Neural cell (in vitro differentiated cells): Measurements from ENCODE around the gene WWTR1. TPM values are rescaled to one million over a fixed set of nuclear protein-coding genes. Genes with fewer than 3 reads are reported as not detected.

Experiments
- H2AFZ ChIP-seq: fragments of 200-600, 300-800 bp; sonication (generic), shearing (Covaris generic); 2 replicates; pipeline ENCODE4 v1.6.0; 2014; ENCODE audit warnings: low read depth, mild to moderate bottlenecking, antibody characterized with exemption, low read length, moderate library complexity
- H3F3A ChIP-seq: fragments of 200-600 bp; shearing (Covaris generic); 2 replicates; pipeline ENCODE4 v1.6.1; 2016; ENCODE audit warnings: mild to moderate bottlenecking, moderate library complexity, mixed read lengths, antibody characterized with exemption, low read length; ENCODE audit not compliant: insufficient read depth, poor library complexity, severe bottlenecking
- H3K27ac ChIP-seq: fragments of 200-600, 300-800 bp; sonication (generic), shearing (Covaris generic); 2 replicates; pipeline ENCODE4 v1.5.1; 2014; ENCODE audit warnings: mild to moderate bottlenecking, low read length, moderate library complexity
- H3K27me3 ChIP-seq: fragments of 300-800, 200-600 bp; sonication (generic), shearing (Covaris generic); 2 replicates; pipeline ENCODE4 v1.6.0; 2014; ENCODE audit warnings: mild to moderate bottlenecking, low read depth, low read length, moderate library complexity; ENCODE audit not compliant: insufficient read depth
- H3K36me3 ChIP-seq: fragments of 300-800, 200-600 bp; sonication (generic), shearing (Covaris generic); 2 replicates; pipeline ENCODE4 v1.5.1; 2014; ENCODE audit warnings: mild to moderate bottlenecking, antibody characterized with exemption, low read length, moderate library complexity; ENCODE audit not compliant: insufficient read depth
- H3K4me2 ChIP-seq: fragments of 300-800, 200-600 bp; sonication (generic), shearing (Covaris generic); 2 replicates; pipeline ENCODE4 v1.6.0; 2014; ENCODE audit warnings: mild to moderate bottlenecking, low read length
- H3K4me3 ChIP-seq: fragments of 300-800, 200-600 bp; sonication (generic), shearing (Covaris generic); 2 replicates; pipeline ENCODE4 v1.5.1; 2014; ENCODE audit warnings: mild to moderate bottlenecking, low read length, moderate library complexity
- H3K79me2 ChIP-seq: fragments of 200-600 bp; shearing (Covaris generic); replicated peaks from 2 replicates; pipeline ENCODE4 v1.6.0; 2014; ENCODE audit warnings: mild to moderate bottlenecking, low read length, moderate library complexity; ENCODE audit not compliant: insufficient read depth
- H3K9ac ChIP-seq: fragments of 300-800, 200-600 bp; sonication (generic), shearing (Covaris generic); 2 replicates; pipeline ENCODE4 v1.6.1; 2016; ENCODE audit warnings: mild to moderate bottlenecking, low read length, mixed read lengths
- H3K9me2 ChIP-seq: fragments of 200-600 bp; shearing (Covaris generic); 2 replicates; pipeline ENCODE4 v1.6.1; 2016; ENCODE audit warnings: mild to moderate bottlenecking, low read length, mixed read lengths; ENCODE audit not compliant: insufficient read depth
- H3K9me3 ChIP-seq: fragments of 200-600, 300-800 bp; sonication (generic), shearing (Covaris generic); 2 replicates; pipeline ENCODE4 v1.6.1; 2016; ENCODE audit warnings: mild to moderate bottlenecking, mixed run types, low read length, moderate library complexity, mixed read lengths
- H4K20me1 ChIP-seq: fragments of 200-600 bp; shearing (Covaris generic); 2 replicates; pipeline ENCODE4 v1.6.1; 2016; ENCODE audit warnings: mild to moderate bottlenecking, mixed run types; ENCODE audit not compliant: insufficient read depth
- CTCF ChIP-seq: fragments of 450-650 bp; IDR thresholded peaks from 2 replicates; pipeline ENCODE4 v1.5.1; 2014; ENCODE audit warnings: antibody characterized with exemption, mild to moderate bottlenecking, moderate library complexity; ENCODE audit not compliant: poor library complexity, severe bottlenecking
- EP300 ChIP-seq: fragments of 450-650 bp; conservative IDR thresholded peaks from 2 replicates; pipeline ENCODE4 v1.6.1; 2014; ENCODE audit warnings: antibody characterized with exemption, mild to moderate bottlenecking, moderate library complexity; ENCODE audit not compliant: poor library complexity, severe bottlenecking
- EZH2 ChIP-seq: fragments of 200-600, 300-800 bp; shearing (Covaris generic), sonication (generic); IDR thresholded peaks from 2 replicates; pipeline ENCODE4 v1.6.1; 2014; ENCODE audit warnings: antibody characterized with exemption, low read length, borderline replicate concordance, mild to moderate bottlenecking; ENCODE audit not compliant: insufficient read depth, poor library complexity, severe bottlenecking
- MXI1 ChIP-seq: fragments of 450-650 bp; conservative IDR thresholded peaks from 2 replicates; pipeline ENCODE4 v1.6.1; 2014; ENCODE audit warnings: antibody characterized with exemption, mild to moderate bottlenecking; ENCODE audit not compliant: poor library complexity, severe bottlenecking
- POLR2AphosphoS5 ChIP-seq: IDR thresholded peaks from 2 replicates; pipeline ENCODE4 v1.6.1; 2012
- RAD21 ChIP-seq: fragments of 450-650 bp; conservative IDR thresholded peaks from 2 replicates; pipeline ENCODE4 v1.6.1; 2014; ENCODE audit warnings: antibody characterized with exemption, mild to moderate bottlenecking, moderate library complexity
- SMC3 ChIP-seq: fragments of 450-650 bp; conservative IDR thresholded peaks from 2 replicates; pipeline ENCODE4 v1.6.1; 2014; ENCODE audit warnings: antibody characterized with exemption, mild to moderate bottlenecking, moderate library complexity; ENCODE audit not compliant: poor library complexity
- TAF1 ChIP-seq: IDR thresholded peaks from 2 replicates; pipeline ENCODE4 v1.6.1; 2012; ENCODE audit warnings: low read depth
- polyA plus RNA-seq: library from polyadenylated mRNA; depleted of rRNA; stranded (reverse); fragments of >200 nt; gene quantifications from 2 replicates; pipeline ENCODE4 v1.2.3, GENCODE V29; 2014
- TF ChIP-seq, protein P1 (sequence below): IDR thresholded peaks from 2 replicates; pipeline ENCODE4 v1.6.1; 2012; ENCODE audit warnings: borderline replicate concordance

WWTR1 gene
- polyA plus RNA-seq, 1 donor from 2014 or later, result 0.97 TPM

DNA sequence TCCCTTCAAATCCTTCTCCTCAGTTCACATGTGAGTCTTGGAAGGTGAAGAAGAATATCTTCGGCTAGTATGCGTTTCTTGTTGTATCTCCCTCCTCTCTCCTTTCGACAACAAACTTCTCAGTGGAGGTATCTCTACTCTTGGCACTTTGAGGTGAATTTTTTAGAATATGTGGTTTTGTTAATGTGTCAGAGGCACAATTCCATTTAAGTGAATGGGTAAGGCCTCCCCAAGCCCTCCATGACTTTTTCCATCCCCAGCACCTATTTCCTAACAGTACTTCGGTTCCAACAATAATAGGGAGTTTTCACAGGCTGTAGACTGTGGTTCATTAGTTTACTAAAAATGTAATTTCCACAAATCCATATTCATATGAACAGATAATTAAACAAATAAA is 109.2 kb downstream of the WWTR1 start:
- no peaks in the 10 kb centered on the region for H4K20me1 ChIP-seq
- H3K4me2 ChIP-seq, result no peak overlapping the region
- no peak overlapping the region for H2AFZ ChIP-seq
- no peak overlapping the region for H3K9ac ChIP-seq
- H3K79me2 ChIP-seq, result no peaks in the 10 kb centered on the region
- no peaks in the 10 kb centered on the region for H3K9me2 ChIP-seq
- H3K36me3 ChIP-seq, result no peaks in the 10 kb centered on the region
- no peak overlapping the region for H3K4me3 ChIP-seq
- no peaks in the 10 kb centered on the region for H3K9me3 ChIP-seq
- no peaks in the 10 kb centered on the region for H3F3A ChIP-seq
- TF ChIP-seq EP300, result no peak
- TF ChIP-seq POLR2AphosphoS5, result no peak
- TF ChIP-seq EZH2, result no peak
- no peak for TF ChIP-seq CTCF
- TF ChIP-seq SMC3, result no peak
- TF ChIP-seq TAF1, result no peak
- TF ChIP-seq RAD21, result no peak
- TF ChIP-seq MXI1, result no peak
- TF ChIP-seq, protein P1, sequence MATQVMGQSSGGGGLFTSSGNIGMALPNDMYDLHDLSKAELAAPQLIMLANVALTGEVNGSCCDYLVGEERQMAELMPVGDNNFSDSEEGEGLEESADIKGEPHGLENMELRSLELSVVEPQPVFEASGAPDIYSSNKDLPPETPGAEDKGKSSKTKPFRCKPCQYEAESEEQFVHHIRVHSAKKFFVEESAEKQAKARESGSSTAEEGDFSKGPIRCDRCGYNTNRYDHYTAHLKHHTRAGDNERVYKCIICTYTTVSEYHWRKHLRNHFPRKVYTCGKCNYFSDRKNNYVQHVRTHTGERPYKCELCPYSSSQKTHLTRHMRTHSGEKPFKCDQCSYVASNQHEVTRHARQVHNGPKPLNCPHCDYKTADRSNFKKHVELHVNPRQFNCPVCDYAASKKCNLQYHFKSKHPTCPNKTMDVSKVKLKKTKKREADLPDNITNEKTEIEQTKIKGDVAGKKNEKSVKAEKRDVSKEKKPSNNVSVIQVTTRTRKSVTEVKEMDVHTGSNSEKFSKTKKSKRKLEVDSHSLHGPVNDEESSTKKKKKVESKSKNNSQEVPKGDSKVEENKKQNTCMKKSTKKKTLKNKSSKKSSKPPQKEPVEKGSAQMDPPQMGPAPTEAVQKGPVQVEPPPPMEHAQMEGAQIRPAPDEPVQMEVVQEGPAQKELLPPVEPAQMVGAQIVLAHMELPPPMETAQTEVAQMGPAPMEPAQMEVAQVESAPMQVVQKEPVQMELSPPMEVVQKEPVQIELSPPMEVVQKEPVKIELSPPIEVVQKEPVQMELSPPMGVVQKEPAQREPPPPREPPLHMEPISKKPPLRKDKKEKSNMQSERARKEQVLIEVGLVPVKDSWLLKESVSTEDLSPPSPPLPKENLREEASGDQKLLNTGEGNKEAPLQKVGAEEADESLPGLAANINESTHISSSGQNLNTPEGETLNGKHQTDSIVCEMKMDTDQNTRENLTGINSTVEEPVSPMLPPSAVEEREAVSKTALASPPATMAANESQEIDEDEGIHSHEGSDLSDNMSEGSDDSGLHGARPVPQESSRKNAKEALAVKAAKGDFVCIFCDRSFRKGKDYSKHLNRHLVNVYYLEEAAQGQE, result no peak
- no peaks in the 10 kb centered on the region for H3K27me3 ChIP-seq
- no peak overlapping the region for H3K27ac ChIP-seq

GRCh38 chr3:149547954-149548668 is 109.7 kb downstream of the WWTR1 start:
- H3K4me3 ChIP-seq, result no peak overlapping the region
- H3K4me2 ChIP-seq, result no peak overlapping the region
- H2AFZ ChIP-seq, result no peak overlapping the region
- H4K20me1 ChIP-seq, result no peaks in the 10 kb centered on the region
- H3K27me3 ChIP-seq, result no peaks in the 10 kb centered on the region
- no peaks in the 10 kb centered on the region for H3K9me3 ChIP-seq
- no peaks in the 10 kb centered on the region for H3K36me3 ChIP-seq
- no peaks in the 10 kb centered on the region for H3K9me2 ChIP-seq
- no peaks in the 10 kb centered on the region for H3K79me2 ChIP-seq
- H3F3A ChIP-seq, result no peaks in the 10 kb centered on the region
- no peak overlapping the region for H3K27ac ChIP-seq
- no peak overlapping the region for H3K9ac ChIP-seq
- TF ChIP-seq EZH2 (no peak), SMC3 (no peak), RAD21 (no peak), MXI1 (no peak), EP300 (no peak)
